Mammary epithelial cell (primary cell): ENCODE data around the gene CXorf49.
"Not testable (repeated sequence)": the region's sequence is repeated elsewhere in the genome, so short reads cannot be mapped to it uniquely, and the experiment has no call there.

ENCODE experiments used
- CTCF ChIP-seq, 2 donors: IDR thresholded peaks in 1 of 2; conservative IDR thresholded peaks in 1 of 2; 2 replicates each; pipeline ENCODE4 v1.5.1; 2011 to 2012; ENCODE audit warnings: inconsistent platforms in 2 of 2, low read length in 2 of 2, mild to moderate bottlenecking in 2 of 2, control low read depth in 1 of 2, low read depth in 1 of 2; ENCODE audit not compliant: insufficient read depth in 1 of 2; ENCODE audit errors: extremely low read depth in 1 of 2
- EZH2 ChIP-seq: IDR thresholded peaks from 2 replicates; pipeline ENCODE4 v1.6.1; 2012; ENCODE audit warnings: low read length, inconsistent platforms, borderline replicate concordance

DNA sequence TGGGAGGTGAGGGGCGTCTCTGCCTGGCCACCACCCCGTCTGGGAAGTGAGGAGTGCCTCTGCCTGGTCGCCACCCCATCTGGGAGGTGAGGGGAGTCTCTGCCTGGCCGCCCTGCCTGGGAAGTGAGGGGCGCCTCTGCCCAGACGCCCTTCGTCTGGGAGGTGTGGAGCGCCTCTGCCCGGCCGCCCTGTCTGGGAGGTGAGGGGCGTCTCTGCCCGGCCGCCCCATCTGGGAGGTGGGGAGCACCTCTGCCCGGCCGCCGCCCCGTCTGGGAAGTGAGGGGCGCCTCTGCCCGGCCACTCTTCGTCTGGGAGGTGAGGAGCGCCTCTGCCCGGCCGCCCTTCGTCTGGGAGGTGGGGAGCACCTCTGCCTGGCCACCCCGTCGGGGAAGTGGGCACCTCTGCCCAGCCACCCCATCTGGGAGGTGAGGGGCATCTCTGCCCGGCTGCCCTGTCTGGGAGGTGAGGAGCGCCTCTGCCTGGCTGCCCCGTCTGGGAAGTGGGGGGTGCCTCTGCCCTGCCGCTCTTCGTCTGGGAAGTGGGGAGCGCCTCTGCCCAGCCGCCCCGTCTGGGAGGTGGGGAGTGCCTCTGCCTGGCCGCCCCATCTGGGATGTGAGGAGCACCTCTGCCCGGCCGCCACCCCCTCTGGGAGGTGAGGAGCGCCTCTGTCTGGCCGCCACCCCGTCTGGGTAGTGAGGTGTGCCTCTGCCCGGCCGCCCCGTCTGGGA is 41.9 kb downstream of the CXorf49 start:
- not testable (repeated sequence) for TF ChIP-seq CTCF (conservative IDR thresholded peaks at IDR 0.05 in 1 of 2, IDR thresholded peaks at IDR 0.05 in 1 of 2; ENCODE audit: extremely low read depth in 1 of 2, insufficient read depth in 1 of 2, low read depth in 1 of 2, low read length in 2 of 2); EZH2
